Measurements from ENCODE around the gene SMIM20.
A peak's percentile ranks its signal among the peaks of the same experiment; 100 is the strongest.
"Not testable (repeated sequence)": the region's sequence is repeated elsewhere in the genome, so short reads cannot be mapped to it uniquely, and the experiment has no call there.

Gene SMIM20

DNA sequence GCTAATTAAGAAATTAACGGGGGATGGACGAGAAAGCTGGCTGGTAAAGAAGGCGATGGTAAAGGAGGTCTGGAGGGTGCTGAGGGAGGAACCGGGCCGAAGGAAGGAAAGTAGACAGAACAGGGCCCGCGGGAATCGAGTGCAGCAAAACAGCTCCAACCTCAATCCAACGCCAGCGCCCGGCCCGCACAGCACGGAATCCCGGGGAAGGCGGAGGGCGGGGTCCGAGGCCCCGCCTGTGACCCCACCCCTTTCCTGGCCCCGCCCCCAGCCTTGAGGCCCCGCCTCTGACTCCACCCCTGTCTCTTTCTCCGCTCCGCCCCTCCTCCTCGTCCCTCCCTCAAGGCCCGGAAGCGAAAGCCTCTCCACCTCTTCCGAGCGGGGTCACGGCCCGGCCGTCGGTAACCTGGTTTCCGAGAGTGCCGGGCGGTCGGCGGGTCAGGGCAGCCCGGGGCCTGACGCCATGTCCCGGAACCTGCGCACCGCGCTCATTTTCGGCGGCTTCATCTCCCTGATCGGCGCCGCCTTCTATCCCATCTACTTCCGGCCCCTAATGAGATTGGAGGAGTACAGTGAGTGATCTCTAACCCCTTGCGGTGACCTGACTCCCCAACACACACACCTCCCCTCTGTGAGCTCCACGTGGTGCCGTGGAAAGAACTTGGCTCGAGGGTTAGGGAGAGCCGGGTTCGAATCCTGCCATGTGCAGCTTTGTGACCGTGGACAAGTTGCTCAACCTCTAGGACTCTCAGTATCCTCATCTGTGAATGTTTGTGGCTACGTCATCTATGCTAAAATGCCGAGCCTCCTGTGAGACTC lies at the start of gene SMIM20:
Gene SMIM20 (plus strand): TSS at position 370 of the 819 bp plus-strand sequence. CDS start 94 bp downstream, at position 464.
- peak; percentile 75 for DNase-seq

DNA sequence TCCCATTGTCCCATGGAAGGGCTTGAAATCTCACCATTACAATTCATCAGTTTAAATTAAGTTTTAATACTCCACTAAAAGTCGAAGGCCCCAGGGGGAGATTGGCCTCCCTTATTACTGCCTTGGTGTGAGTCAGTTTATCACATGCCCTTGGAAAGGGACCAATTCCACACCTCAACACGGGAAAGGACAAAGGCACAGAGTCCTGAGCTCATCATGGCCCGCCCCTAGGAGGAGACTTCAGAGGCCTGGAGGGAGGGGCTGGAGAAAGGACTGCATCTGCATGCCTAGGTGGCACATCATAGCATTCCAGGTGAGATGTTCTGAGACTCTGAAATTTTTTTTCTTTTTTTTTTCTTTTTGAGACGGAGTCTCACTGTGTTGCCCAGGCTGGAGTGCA lies 48.4 kb upstream of the SMIM20 start:
- DNase-seq, result no peak

DNA sequence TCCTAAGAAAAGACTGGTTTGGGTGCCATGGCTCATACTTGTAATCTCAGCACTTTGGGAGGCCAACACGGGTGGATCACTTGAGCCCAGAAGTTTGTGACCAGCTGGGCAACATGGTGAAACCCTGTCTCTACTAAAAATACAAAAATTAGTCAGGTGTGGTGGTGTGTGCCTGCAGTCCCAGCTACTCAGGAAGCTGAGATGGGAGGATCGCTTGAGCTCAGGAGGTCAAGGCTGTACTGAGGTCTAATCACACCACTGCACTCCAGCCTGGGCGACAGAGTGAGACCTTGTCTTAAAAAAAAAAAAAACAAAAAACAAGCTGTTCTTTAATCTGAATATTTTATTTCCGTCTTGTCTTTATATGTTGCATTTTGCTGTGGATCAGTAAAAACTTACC lies 47.6 kb upstream of the SMIM20 start:
- not testable (repeated sequence) for DNase-seq

DNA sequence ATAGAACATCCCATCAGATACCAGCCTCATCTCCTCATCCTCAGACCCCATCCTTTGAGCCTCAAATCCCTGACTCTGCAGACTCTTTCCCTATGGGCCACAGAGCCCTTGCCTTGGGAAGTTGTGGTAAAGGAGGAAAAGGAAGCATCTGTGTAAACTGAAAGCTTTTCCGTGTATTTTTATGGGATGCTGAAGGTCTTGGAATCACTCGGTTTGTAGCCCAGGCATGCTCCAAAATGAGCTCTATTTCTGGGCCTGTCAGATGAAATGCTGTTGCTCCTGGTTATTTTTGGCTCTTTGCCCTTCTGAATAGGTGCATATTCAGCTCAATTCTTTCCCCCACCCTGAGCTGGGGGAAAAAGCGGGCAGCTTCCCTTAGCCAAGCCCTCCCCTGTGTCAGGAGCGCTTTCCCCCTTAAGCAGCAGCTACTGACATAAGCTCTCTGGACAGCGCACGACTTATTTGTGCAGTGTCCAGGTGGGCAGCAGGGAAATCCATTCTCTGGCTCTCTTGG lies 46.2 kb upstream of the SMIM20 start:
- no peak for DNase-seq

DNA sequence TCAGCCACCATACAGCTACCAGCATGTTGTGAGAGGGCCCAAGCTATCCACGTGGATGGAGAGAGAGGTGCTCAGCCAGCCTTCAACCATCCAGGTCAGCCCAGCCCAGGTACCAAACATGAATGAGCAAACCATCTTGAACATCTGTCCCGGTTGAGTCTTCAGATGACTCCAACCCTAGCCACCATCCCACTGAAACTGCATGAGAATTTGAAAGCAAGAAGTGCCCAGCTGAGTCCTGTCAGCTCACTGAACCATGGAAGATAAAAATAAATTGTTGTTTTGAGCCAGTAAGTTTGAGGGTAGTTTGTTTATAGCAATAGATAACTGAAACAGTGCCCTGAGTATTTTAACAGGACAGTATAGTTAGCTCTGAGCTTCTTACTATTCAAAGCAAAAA lies 43.9 kb upstream of the SMIM20 start:
- DNase-seq, result no peak

DNA sequence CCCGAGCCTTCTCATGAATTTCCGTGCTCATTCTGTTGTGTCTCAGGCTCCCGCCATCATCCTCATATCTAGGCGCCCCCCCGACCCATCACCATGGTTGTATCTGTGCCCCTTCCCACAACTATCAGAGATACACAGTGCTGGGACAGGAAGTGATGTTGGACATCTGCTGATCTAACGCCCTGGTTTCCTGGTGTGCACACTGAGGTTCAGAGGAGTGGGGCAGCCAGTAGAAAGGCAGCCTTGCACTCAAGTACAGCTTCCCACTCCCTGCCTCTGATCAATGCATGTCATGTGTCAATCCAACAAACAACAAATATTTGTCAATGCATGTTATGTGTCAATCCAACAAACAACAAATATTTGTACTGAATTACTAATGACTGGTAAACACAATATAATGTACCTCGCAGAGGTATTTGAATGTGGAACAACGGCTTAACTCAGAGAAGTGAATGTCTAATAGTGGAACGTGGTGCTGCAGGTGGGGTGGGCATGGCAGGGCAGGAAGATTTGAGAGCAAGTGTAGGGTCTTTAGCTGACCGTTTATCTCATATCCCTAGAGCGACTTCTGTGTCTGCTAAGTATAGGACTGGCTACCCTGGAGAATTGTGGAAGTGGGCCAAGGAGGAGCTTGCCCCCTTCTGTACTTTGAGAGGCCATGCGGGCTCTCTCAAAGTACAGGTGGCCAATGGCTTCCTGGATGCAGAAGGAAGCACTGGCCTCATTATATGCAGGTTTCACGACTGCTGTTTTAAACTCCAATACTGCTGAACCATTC lies 41.0 kb upstream of the SMIM20 start:
- DNase-seq, result no peak

DNA sequence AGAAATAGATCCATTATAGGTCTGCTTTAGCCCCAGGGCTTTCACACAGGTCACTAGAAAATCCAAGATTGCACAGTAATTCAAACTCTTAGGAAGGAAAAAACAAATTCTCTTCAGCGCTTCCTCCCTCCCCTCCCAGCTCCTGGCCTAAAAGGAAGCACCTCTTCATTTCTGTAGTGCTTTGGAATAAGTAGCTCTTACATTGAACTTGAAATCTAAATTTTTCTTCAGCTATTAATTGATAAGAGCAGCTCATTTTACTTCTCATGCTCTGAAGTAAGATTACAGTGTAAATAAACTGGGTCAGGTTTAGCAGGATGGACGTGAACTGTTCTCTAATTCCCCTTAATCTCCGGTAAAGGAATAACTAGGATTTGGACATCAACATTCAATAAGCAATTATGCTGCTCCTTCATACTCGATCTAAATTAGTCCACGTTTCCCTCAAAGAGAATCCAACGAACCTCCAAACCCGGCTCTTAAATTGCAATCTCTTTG lies 40.3 kb upstream of the SMIM20 start:
- no peak for DNase-seq

DNA sequence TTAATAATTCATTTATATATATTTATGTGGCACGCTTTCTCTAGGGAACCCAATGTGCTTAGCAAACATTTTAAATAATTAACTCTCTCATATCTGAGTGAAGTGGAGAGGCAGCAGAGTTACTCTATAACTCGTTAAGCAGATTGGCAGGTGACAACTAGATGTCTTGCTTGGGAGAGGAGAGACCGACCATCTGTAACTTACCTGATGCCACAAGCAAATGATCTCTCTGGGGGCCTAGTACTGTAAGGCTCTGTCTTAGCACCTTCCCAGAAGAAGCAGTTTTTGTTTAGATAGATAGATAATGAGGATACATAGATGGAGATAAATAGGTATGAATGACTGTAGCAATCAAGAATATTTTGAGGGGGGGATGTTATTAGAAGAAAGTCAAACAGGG lies 39.4 kb upstream of the SMIM20 start:
- DNase-seq, result no peak

DNA sequence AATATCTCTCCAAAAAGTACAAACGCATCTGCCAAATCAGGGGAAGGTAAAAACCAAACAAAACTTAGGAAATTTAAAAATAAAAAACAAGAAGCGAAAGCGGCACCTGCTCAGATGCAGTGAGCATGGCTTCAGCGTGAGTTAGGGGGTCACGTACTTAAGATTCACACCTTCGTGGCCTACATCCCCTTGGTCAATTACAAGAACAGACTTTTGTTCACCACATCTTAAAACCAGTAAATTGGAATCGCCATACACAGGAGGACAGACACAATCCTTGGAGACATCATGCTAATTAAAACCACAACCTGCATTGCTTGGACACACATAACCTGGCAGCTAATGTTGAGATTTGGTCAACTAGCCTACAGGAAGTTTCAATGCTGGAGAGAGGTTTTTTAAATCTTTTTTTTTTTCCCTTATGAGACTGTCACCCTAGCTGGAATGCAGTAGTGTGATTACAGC lies 38.7 kb upstream of the SMIM20 start:
- no peak for DNase-seq

DNA sequence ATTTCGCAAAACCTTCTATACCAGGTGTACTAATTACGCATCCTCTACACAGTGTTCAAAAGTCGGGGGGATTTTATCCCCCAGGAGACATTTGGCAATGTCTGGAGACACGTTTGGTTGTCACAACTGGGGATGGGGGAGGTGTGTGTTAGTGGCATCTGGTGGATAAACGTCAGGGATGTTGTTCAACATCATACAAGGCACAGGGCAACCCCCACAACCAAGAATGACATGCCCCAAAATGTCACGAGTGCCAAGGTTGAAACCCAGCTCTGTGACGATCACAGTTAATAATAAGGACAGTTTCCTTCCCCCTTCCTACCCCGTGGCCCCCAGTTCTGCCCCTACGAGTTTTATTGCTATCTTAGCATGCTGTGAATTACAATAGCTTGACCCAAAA lies 35.3 kb upstream of the SMIM20 start:
- DNase-seq, result no peak

DNA sequence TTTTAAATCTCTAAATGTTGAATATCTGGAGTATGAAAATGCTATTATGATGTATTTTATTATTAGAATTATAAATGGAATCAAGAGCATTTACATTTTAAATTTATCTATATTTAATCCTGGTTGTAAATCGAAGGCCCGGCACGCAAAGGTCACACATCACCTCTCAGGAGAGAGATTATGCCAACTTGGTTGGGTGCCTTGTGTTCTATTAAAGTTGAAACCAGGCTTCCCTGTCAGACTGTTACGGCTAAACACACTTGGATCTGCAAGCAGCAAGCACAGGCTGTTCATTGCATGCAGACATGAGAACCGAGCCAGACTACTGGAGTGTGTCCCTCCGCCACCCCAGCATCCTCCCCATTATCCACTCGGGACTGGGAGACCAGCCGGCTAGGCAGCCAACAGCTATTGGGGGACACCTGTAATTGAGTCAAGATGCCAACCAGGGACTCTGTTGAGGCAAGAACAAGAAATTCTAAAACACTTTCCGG lies 34.9 kb upstream of the SMIM20 start:
- DNase-seq, result no peak

DNA sequence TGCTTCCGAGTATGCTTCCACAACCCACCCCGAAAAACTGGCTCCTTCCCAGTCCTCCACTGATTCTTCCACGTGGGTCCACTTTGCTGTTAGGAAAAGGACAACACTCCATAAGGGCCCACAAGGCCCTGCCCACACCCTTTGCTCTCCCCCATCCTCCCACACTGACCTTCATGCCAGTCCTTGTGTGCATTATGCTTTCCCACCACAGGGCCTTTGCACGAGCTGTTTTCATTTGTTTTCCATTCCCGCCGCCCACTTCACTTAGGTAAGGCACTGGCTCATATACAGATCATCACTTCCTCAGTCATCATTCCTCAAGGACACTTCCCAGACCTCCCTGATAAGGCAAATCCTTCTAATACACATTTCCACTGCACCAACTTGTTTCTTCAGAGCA lies 34.4 kb upstream of the SMIM20 start:
- DNase-seq, result no peak

DNA sequence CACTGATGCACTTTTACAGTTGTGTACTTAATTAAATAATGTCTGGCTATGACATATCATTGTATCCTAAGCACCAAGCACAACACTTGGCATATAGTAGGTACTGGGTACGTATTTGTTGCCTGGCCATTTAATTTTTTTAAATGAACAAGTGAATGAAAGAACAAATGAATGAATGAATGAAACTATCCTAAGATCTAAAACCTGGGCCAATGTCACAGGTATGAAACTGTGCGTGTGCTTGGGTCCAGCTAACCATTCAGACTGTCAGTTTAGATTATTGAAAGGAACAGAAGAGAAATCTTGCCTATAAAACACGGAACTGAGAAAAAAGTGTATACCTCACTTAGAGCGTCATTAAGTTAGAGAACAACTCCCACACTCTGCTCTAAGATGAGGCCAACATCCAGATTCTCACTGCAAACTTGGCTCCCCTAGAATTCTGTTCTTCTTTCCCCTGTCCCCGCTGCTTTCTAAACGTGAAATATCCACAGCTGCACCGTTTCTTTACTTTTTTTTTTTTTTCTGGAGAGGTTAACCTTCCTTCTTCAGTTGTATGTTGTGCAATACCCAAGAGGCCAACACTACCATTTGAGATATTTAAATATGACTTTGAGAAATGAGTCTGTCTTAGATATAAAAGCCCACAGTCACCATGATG lies 33.9 kb upstream of the SMIM20 start:
- DNase-seq, result no peak

DNA sequence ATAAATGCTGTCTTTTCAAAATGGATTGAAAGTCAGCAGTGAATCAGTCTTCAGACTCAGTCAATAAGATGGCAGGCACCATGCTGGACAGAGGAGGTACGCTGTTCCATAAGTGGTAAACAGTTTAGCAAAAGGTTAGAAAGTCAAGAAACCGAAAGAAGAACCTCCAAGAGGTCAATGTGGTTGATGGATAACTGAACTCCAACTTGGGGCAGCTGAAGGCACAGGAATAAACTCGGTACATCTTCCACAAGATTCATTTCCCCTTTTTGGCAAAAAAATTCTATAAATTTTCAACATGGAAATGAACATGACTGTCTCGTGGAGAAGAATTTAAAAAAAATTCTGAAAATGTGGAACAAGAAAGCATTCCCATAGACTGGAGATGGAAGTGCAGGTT lies 32.8 kb upstream of the SMIM20 start:
- DNase-seq, result no peak

DNA sequence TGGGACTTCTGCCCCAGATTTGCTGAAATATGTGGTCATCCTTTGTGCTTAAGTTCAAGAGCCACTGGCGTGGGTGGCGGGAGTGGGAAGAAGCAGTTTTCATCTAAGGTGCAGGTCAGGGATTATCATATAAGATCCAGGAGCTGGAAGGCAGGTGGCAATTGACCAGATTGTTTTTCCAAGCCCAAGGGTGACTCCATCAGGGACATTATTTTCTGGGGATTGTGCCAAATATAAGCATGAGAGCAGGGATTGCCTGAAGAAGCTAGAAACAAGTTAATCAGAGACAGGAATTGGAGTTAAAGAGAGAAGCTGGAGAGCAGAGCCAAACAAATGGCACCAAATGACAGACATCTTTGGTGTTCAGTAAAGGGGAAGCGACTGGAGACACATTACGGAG lies 31.8 kb upstream of the SMIM20 start:
- DNase-seq, result no peak

DNA sequence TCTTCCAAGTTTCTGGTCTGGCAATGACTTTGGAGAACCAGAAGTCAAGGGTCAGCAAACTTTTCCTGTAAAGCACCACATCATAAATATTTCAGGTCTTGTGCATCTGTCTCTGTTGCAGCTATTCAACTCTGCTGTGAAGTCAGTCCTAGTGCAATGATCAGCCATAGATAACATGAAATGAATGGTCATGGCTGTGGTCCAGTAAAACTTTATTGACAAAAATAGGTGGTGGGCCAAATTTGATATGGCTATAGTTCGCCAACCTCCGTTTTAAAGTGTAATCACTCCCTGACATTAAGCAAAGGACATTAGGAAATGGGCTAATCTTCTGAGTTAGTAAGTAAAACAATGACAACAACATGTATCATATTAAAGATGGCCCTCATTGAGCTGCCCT lies 30.5 kb upstream of the SMIM20 start:
- no peak for DNase-seq

DNA sequence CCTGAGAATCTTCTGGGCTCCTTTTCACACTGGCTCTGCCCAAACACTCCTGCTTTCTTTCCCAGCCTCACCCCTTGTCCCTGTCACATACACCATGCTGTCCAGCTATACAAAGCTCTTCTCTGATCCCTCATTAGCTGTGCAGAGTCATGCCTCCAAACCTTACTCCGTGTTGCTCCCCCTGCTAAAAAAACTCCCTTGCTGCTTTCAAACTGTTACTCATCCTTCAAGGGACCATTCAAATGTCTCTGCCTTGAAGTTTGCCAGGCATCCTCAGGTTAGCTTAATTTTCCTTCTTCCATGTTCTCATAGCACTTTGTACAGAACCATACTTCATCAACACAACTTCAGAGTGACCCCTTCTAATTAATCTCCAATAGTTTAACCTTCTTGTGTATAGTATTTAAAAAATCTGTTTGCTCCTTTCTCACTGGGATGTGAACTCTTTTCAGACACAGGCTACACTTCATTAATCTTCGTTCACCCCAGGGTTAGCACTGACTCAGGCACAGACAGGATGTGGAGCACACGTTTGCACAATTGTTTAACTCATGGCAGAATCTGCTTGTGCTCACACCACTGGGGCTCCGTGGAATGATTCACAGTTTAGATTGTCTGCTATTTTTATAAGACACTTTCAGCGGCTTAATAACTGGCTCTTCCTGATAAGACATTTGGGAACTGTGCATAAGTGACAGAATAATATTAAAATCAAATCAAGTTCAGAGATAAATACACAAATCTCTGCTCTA lies 29.8 kb upstream of the SMIM20 start:
- DNase-seq, result no peak

DNA sequence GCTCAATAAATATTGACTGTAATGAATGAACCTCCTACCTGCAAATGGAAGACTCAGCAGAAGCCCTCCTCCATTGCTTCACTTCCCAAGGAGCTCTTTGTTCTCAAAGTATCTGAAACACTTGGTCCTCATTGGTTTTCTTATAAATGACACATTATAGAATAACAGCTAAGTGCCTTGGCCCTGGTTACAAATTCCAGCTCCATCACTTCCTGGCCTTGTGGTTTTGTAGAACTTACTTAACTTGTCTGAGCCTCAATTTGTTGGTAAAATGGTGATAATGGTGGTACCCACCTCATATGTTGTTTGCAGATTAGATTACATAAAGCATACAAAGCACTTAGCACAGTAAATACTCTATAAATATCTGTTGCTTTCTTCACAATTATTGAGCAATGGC lies 25.2 kb upstream of the SMIM20 start:
- no peak for DNase-seq

DNA sequence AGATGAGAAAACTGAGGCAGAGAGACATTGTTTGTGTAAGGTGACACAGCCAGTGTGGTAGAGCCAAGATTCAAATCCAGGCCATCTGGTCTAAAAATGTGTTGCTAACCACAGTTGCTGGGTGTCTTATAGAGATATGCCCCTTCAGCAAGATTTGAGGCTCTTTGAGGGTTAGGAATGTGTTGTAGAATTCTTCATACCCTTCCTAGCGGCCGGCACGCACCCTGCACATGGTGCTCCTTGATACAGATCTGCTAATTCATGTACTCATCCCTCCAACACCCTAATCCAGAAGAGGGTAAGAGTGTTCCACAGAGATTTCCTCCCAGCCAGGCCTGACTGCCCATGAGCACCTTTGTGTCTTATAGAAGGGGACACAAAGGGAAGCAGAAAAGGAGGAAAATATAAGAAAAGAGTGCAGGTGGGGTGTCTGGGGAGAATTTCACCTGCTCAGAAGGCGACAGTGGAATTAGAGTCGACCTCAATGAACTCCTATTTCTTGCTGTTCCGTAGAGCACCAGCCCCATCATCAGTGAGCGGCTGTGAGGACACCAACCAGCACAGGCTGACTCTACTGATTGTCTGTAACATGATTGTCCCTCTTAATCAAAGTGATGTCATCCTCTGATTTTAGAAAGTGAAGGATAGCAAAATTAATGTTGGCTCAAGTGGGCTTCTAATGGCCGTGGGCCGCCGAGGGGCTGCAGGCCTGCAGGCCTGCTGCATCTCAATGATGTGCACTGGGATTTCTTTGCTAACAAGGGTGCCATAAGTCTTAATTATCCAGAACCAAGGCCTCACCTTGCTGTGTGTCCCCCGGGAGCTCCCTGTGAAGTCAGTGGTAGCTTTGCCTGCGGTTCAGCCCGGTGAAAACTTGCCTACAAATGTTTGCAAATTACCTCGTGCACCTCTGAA lies 24.2 kb upstream of the SMIM20 start:
- DNase-seq, result no peak

DNA sequence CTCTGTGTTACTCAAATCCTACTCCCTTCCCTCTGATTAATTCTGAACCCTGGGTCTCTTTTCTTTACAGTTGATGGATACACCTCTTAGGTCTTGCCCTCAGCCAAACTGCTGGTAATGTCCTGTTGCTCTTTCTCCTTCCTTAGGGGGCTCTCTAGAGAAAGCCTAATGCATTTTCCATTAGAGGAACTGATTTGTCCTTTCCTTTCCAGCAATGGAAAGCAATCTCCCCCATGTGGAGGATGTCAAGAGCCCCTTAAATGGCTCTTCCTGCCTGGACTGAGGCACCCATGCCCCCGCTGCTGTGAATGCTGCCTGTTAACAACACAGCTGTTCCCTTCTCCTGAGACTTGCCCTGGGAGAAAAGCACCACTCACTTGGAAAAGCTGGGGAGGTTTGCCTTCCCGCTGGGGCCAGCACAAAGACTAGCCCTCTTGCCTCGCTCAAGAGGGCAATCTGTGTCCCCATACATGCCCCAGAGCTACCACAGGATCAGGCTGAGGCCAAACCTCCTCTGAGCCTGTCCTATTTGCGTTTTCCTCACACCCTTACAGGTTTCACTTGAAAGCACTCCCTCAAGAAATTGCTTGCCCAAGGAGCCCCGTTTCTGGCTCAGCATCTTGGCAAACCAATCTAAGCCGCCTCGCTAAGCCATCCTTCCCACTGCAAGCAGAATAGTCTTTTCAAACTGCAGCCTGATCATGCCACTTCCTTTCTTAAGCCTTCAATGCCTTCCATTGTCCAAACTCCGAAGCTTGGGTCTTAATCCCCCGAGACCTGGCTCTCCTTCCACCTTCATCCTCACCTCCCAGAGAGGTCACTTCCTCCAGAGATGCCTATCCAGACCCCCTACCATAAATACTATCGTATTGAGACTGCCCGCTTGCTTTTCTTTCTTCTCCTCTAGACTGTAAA lies 23.2 kb upstream of the SMIM20 start:
- DNase-seq, result no peak

All from NCI-H2029 treated with DMSO at 0.1 percent for 48 hours (cell line).